HFFc6 (cell line): ENCODE measurements around the gene MEGF10. TPM values are rescaled to one million over a fixed set of nuclear protein-coding genes. Genes with fewer than 3 reads are reported as not detected.

Source experiments
- DNase-seq: peaks from one replicate; pipeline ENCODE4 v3.0.0-alpha.2; 2018
- H3K27ac Mint-ChIP-seq: 2 replicates; pipeline ENCODE4 v1.8.0; 2020; ENCODE audit warnings: mild to moderate bottlenecking, mixed read lengths
- H3K27me3 Mint-ChIP-seq: 2 replicates; pipeline ENCODE4 v1.8.0; 2021; ENCODE audit warnings: mild to moderate bottlenecking, moderate library complexity, mixed read lengths; ENCODE audit not compliant: insufficient read depth
- H3K36me3 Mint-ChIP-seq: 2 replicates; pipeline ENCODE4 v1.8.0; 2021; ENCODE audit warnings: low read depth, mixed read lengths
- H3K4me1 Mint-ChIP-seq: 2 replicates; pipeline ENCODE4 v1.8.0; 2020; ENCODE audit warnings: low read depth, mixed read lengths
- H3K4me3 Mint-ChIP-seq: 2 replicates; pipeline ENCODE4 v1.8.0; 2020; ENCODE audit warnings: mild to moderate bottlenecking, moderate library complexity, mixed read lengths
- H3K9me3 Mint-ChIP-seq: 2 replicates; pipeline ENCODE4 v1.8.0; 2020; ENCODE audit warnings: mild to moderate bottlenecking, mixed read lengths
- total RNA-seq, 6 experiments: library from RNA; stranded (reverse); fragmentation: NEBNext Ultra II Directional; extraction: Animal tissue kit (Norgen Biotek cat#: 25700); gene quantifications; 2 replicates in 1 of 6; 3 replicates in 5 of 6; pipeline ENCODE4 v1.2.3, GENCODE V29; 2021
- TF ChIP-seq, protein P1 (sequence below): fragments of 200-600 bp; sonication (generic); IDR thresholded peaks from 2 replicates; pipeline ENCODE4 v1.5.0; 2021; ENCODE audit warnings: antibody characterized with exemption, mild to moderate bottlenecking

MEGF10 gene
- total RNA-seq, 6 experiments from 2014 or later = not detected

DNA sequence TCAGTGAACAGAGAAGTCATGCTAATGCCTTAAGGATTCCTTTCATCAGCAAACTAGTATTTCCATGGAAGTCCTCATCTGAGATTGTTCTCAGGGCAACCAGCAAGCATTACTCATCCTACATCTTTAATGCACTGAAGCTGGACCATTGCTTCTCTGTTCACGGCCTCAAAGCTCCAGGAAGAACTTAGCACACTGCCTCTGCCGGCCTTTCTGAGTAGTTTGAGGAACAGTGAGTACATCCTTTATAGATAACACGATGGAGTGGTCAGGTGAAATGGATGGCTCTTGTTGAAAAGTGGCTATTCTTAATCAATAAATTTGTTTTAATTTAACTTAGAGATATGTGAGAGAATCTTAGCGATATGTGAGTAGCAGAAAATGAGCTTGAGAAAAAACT, 35.8 kb downstream of the MEGF10 start:
- Mint-ChIP-seq H3K4me3 (no peak overlapping the region), H3K27me3 (peaks cover 7% of the 10 kb centered on the region), H3K9me3 (no peaks in the 10 kb centered on the region), H3K27ac (no peak overlapping the region), H3K36me3 (no peaks in the 10 kb centered on the region), H3K4me1 (no peaks in the 10 kb centered on the region)
- TF ChIP-seq, protein P1, sequence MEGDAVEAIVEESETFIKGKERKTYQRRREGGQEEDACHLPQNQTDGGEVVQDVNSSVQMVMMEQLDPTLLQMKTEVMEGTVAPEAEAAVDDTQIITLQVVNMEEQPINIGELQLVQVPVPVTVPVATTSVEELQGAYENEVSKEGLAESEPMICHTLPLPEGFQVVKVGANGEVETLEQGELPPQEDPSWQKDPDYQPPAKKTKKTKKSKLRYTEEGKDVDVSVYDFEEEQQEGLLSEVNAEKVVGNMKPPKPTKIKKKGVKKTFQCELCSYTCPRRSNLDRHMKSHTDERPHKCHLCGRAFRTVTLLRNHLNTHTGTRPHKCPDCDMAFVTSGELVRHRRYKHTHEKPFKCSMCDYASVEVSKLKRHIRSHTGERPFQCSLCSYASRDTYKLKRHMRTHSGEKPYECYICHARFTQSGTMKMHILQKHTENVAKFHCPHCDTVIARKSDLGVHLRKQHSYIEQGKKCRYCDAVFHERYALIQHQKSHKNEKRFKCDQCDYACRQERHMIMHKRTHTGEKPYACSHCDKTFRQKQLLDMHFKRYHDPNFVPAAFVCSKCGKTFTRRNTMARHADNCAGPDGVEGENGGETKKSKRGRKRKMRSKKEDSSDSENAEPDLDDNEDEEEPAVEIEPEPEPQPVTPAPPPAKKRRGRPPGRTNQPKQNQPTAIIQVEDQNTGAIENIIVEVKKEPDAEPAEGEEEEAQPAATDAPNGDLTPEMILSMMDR = peak; percentile 32; the same call in 1 of the 2 replicates
- peak; percentile 5 for DNase-seq

DNA sequence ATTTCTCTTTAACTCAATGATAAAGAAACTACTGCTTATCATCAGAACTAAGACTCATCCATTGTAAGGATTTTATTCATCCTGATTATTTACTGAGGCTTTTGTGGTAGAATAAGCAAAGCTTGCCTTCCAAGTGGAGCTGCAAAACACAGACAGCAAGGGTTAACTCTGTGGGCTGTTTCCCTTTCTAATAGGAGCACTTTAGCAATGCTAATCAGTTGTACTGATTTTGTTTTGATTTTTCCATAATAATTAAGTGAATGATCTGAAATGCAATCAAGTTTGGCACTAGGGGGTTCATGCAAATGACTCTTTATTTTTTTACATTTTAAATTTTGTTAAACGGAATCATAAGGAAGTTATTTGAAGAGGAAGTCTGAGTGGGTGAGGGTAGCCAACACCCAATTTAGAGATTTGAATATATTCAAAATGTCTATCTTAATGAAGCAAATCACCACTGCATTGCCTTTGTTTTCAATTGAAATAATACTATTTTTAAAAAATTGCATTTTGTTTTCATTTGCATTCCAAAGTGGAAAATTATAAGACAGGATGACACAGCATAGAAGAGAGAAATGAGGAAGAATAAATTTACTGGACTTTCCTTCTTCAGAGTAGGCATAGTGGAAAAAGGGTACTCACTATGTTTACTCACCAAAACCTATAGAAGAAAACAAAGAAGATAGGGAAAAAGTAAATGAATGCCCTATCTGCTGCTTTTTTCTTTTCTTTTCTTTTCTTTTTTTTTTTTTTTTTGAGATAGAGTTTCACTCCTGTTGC, 36.6 kb downstream of the MEGF10 start:
- TF ChIP-seq, protein P1 = no peak
- no peak overlapping the region for H3K4me3 Mint-ChIP-seq
- no peaks in the 10 kb centered on the region for H3K9me3 Mint-ChIP-seq
- H3K4me1 Mint-ChIP-seq = no peaks in the 10 kb centered on the region
- no peak overlapping the region for H3K27ac Mint-ChIP-seq
- DNase-seq = no peak
- no peaks in the 10 kb centered on the region for H3K36me3 Mint-ChIP-seq
- peaks cover 5% of the 10 kb centered on the region for H3K27me3 Mint-ChIP-seq

DNA sequence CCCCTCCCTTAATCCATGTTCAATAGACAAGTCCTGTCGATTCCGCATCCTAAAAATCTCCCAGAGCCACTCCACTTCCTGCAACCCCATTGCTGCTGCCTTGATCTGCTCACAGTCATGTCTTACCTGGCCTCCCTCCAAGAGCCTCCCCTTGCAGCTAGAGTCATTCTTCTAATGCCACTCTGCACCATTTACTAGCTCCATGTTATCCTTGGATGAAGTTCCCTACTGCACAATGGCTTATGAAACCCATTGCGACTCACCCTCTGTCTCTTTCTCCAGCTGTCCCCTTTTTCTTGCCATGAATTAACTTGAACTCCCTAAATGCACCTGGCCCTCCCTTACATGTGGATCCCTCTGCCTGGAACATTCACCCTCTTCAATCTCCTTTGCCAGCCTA, 39.5 kb downstream of the MEGF10 start:
- Mint-ChIP-seq H3K4me1 (no peaks in the 10 kb centered on the region), H3K27me3 (peaks cover 4% of the 10 kb centered on the region), H3K27ac (no peak overlapping the region), H3K9me3 (no peaks in the 10 kb centered on the region), H3K36me3 (no peaks in the 10 kb centered on the region), H3K4me3 (no peak overlapping the region)
- TF ChIP-seq, protein P1 = no peak
- no peak for DNase-seq

DNA sequence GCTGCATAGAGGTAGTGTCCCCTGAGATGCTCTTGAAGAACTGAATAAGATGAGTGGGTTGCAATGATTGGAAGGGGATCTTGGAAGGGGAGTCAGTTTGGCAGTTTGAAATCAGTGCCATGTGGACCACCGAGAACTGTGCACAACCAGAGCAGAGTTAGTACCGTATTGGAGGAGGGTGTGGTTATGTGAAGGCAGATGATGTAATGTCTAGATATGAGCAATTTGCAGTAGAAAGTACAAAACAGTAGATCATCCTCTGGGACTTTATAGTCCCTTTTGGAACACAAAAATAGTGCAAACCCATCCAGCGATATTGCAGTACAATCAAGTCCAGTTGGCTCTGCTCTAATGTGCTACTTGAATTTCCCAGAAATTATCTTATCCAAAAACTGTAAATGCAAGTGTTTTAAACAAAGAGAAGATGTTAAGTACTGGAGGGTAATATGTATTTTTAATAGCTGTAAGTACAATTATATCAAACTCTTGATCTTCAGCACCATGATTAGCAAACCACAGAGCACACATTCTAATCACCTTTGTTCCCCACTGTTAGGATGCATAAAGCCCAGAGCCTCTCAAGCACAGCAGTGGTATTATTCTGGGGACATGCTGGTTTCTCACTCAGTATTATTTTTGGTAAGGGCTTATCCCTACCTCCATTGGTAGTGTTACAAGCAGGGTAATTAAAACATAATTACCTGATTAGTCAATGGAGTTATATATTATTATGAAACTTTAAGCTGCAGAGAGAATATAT, 41.5 kb downstream of the MEGF10 start:
- TF ChIP-seq, protein P1 = no peak
- no peak overlapping the region for H3K27ac Mint-ChIP-seq
- no peaks in the 10 kb centered on the region for H3K4me1 Mint-ChIP-seq
- no peaks in the 10 kb centered on the region for H3K36me3 Mint-ChIP-seq
- H3K9me3 Mint-ChIP-seq = no peaks in the 10 kb centered on the region
- H3K4me3 Mint-ChIP-seq = no peak overlapping the region
- H3K27me3 Mint-ChIP-seq = peaks cover 4% of the 10 kb centered on the region
- no peak for DNase-seq

DNA sequence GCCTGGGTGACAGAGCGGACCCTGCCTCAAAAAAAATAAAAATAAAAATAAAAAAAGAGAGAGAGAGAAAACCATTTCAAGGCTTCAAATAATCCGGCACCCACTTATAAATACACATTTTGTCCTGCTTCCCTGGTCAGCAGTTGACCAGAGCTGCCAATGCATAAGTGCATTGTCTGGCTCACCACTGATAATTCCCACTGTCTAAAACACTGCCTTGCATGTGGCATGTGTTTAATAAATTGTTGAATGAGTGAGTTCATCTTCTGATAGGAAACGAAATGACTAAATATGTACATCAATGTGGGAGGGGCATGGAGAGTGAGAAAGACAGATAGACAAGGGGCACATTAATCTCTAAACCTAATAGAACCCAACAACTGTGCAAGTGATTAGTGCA, 42.9 kb downstream of the MEGF10 start:
- Mint-ChIP-seq H3K27me3 (peaks cover 4% of the 10 kb centered on the region), H3K4me1 (no peaks in the 10 kb centered on the region), H3K27ac (no peak overlapping the region), H3K9me3 (no peaks in the 10 kb centered on the region), H3K36me3 (no peaks in the 10 kb centered on the region), H3K4me3 (no peak overlapping the region)
- TF ChIP-seq, protein P1 = no peak
- DNase-seq = no peak
